NCI-H2171 (cell line): Measurements from ENCODE around the gene SYT14.
"Not testable (repeated sequence)": the region's sequence is repeated elsewhere in the genome, so short reads cannot be mapped to it uniquely, and the experiment has no call there.

Experiments used
- DNase-seq: peaks from one replicate; lab custom pipeline; 2025; lab: John Stamatoyannopoulos, UW

The SYT14 gene

DNA sequence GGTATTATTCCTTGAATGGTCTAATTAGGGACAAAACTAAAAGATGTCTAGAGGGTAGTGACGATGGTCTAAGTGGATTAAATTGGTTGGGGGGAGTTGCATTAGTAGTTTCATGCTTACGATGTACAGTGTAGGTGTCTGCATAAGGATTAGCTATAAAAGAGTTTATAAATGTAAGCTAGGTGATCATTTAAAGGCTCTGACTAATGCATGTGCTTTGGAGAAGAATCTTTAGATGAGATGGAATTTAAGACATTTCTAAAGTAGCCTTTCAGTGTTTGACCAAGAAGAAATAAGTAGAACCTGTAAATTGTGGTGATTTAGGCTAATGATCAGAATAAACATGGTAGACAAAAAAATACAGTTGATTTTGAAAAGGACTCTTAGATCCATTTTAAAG is 7.4 kb downstream of the SYT14 start:
- no peak for DNase-seq

DNA sequence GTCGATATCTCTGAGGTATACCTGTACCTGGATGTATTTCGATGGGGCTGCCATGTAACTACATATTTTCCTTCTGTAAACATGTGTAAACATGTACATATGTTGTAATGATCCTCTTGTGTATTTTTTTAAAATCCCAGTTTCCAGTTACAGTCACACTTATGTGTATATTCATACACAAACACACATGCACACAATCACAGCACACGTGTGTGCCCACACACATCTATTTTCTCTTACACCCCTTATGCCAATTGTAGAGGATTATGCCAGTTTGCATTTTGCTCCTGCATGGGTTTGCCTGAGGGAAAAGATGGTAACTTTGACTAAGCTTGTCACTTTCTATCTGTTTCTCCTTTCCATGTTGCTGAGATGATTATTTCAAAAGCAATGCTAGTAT is 10.1 kb downstream of the SYT14 start:
- DNase-seq: no peak

DNA sequence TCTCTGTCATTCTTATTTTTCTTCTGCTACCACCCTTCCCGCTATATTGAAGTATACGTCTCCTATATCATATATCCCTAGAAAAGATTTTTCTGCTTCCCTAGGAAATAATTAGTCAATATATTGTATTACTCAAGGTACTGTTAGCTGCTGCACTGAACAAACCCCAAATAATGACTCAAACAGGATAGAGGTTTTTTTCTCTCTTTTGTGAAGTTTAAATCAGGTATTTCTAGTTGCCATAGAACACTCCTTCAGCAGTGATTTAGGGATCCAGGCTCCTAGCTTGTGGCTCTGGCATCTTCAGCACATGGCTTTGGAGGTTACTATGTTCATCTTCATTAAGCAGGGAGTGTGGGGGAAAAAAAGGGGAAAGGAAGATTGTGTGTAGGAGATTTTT is 18.1 kb downstream of the SYT14 start:
- DNase-seq: no peak

DNA sequence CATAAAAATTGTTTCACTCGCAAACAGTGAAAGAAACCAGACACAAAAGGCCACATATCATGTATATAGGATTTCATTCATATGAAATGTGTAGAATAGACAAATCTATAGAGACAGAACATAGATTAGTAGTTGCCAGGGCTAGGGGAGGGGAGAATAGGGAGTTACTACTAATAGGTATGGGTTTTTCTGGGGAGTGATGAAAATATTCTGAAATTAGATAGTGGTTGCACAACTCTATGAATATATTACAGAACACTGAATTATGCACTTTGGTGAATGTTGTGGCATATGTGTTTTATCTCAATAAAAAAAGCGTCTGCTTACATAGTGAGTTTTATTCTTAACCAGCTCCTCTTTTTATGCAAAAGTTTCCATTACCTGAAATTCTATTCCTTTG is 21.6 kb downstream of the SYT14 start:
- DNase-seq: no peak

DNA sequence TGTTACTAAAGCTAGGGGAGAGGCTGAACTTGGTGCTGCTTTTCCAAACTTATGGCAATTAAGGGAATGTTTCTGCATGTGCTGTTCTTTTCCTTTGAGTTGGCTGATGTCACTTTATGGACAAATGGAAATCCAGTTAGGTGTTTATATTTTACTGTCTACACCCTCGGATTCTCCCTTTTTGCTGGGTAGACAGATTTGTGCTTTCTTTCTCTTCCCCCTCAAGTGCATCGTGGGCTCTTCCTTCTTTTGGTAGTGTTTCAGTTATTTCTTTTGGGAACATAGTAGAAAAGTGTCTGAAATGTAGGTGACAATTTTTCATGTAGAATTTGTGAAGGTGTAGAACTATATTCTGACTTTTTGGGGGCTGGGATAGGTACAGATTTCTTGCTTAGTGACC is 22.9 kb downstream of the SYT14 start:
- DNase-seq: no peak

DNA sequence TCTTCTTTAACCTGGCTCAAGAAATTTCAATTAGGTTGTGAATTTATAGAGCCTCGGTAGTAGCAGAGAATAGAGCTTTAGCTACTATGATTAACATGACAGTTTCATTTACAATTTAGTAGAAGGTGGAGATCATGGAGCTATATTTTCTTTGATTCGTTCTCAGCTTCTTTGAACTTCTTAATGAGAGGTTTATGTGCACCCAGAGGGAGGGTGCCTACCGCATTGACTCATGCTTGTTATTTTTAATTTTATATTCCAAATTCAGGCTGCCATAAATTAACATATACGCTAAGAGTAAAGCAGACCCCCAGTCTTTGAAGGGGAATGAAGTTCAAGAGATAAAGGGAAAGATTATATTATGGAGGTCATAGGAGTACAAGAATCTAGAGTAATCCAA is 24.4 kb downstream of the SYT14 start:
- DNase-seq: no peak

DNA sequence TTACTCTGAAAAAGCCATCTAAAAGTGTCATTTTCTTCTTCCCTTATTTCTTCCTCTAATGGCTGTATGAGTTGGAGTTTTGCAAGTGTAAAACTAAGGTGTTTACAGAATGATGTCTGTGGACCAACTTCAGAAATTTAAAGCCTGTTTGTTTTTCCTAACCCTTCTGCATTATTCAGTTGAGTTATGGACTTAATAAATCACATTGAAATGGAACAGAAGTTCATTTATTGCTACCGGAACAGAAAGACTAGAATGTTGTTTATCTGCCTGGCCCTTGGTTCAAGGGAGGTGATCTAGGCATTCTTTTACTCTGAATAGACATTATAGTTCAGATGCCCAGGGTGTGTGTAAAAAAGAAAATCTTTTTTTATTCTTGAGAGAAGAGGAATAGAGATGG is 24.8 kb downstream of the SYT14 start:
- no peak for DNase-seq

DNA sequence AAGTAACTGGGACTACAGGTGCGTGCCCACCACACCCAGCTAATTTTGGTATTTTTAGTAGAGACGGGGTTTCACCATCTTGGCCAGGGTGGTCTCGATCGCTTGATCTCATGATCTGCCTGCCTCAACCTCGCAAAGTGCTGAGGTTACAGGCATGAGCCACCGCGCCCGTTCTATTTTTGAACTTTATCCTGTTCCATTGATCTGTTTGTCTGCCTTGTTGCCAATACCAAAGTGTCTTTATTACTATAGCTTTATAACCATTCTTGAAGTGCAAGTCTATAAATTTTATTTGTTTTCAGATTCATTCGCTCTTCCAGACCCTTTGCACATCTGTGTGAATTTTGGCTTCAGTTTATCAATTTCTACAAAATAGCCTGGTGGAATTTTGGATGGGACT is 28.0 kb downstream of the SYT14 start:
- no peak for DNase-seq

DNA sequence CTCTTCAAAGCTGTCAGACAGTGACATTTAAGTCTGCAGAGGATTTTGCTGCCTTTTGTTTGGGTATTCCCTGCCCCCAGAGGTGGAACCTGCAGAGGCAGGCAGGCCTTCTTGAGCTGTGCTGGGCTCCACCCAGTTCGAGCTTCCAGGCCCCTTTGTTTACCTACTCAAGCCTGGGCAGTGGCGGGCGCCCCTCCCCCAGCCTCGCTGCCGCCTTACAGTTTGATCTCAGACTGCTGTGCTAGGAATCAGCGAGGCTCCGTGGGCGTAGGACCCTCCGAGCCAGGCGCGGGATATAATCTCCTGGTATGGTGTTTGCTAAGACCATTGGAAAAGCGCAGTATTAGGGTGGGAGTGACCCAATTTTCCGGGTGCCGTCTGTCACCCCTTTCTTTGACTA is 40.7 kb downstream of the SYT14 start:
- DNase-seq: not testable (repeated sequence)

DNA sequence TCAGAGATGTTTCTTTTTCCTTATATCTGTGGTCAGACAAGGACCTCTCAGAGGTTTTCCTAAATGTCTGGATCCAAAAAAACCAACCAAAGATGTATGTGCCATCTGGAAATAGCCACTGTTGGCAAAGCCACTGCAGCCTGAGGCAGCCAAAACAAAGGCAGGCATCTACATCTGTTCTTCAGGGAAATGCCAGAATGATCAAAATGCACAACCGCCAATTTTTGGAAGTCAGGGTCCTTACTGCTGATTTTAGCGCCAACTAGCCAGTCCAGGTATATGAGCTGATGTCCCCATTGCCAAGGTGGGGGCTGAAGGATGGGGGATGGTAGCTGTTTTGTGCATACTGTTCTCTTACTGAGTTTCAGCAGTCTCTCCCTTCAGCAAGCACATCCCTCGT is 45.9 kb downstream of the SYT14 start:
- DNase-seq: no peak

DNA sequence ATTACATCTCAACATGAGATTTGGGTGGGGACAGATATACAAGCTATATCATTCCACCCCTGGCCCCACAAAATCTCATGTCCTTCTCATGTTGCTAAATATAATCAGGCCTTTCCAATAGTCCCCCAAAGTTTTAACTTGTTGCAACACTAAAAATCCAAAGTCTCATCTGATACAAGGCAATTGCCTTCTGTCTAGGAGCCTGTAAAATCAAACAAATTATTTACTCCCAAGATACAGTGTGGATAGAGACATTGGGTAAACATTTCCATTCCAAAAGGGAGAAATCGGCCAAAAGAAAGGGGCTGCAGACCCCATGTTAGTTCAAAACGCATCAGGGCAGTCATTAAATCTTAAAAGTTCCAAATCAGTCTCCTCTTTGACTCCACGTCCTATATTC is 47.0 kb downstream of the SYT14 start:
- no peak for DNase-seq

DNA sequence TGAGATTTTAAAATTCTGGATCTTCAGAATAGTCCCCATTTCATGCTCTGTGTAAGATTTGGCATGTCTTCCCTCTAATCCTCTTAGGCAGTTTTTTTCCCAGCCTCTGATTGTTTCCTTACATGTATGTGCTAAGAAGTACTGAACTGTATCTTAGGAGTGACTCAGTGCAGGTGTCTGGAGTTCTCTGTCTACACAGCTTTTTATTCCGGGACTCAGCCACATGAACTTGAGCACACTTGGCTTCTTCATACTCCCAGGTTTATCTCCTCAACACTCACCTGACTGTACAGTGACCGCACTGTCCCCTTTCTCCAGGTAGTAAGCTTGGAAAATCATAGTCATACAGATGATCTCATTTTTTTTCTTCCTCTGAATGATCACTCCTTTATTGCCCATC is 50.7 kb downstream of the SYT14 start:
- DNase-seq: no peak

DNA sequence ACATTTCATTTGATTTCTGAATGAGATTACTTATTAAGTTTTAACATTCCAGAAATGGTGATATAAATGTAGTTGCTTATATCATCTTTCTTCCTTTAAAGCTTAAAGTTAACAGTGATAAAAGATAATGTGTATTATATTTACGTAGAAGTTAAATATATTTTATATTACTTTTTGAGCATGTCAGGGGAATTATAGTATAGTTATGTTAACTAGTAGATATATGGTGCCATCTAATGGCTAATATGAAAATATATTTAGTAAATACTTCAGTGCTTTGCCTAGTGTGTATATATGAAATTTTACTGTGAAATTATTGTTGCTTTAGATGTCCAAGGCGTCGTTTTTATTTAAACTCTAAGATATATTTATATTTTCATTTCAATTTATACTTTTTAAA is 51.5 kb downstream of the SYT14 start:
- no peak for DNase-seq

DNA sequence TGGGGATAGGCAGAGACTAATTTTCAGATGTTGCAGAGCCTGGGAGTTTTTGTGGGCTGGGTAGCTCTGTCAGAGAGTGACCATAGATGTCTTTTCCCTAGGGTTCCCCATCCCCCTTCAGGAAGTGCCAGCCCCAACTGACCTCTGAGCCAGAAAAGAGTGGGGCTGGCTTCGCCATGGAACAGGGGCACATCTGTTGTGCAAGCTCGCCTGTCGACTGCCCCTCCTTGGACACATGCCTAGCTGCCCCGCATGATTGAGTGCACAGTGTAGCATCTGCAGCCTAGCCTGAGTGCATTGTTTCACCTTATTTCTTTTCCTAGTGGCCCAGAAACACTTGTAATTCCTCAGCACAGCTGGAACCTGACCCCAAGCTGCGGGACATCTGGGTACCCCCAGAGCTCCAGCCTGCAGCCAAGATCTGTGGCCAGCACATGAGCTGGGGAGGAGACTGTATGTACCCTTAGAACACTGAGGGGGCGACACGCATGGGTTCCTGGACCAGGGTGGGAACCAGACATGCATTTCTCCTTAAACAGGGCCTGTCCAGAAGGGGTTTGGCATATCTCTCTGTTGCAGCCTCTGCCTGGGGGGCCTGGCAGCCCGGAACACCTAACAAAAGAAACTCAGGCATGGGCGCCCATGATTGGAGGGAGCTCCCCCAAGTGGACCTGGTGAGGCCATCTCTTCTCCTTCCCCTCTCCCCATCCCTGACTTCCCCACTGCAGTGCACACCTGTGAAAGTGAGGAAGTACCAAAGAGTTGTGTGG is 55.2 kb downstream of the SYT14 start:
- DNase-seq: no peak

DNA sequence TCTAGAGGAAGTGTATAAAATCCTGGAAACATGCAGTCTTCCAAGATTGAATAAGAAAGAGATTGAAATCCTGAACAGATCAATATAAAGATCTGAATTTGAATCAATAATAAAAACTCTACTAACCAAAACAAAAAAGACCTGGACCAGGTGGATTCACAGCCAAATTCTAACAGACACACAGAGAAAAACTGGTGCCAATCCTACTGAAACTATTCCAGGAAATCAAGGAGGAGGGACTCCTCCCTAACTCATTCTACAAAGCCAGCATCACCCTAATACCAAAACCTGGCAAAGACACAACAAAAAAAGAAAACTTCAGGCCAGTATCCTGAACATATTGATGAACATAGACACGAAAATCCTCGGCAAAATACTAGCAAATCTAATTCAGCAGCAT is 58.3 kb downstream of the SYT14 start:
- no peak for DNase-seq

DNA sequence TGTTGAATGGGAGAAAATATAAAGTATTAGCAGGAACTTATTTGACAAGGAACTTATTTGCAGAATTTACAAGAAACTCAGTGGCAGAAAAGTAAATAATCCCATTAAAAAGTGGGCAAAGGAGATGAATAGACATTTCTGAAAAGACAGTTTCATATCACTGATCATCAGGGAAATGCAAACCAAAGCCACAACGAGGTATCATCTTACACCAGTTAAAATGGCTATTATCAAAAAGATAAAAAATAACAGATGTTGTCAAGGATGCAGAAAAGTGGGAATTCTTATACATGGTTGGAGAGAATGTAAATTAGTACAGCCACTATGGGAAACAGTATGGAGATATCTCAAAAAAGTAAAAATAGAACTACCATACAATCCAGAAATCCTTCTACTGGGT is 61.0 kb downstream of the SYT14 start:
- no peak for DNase-seq

DNA sequence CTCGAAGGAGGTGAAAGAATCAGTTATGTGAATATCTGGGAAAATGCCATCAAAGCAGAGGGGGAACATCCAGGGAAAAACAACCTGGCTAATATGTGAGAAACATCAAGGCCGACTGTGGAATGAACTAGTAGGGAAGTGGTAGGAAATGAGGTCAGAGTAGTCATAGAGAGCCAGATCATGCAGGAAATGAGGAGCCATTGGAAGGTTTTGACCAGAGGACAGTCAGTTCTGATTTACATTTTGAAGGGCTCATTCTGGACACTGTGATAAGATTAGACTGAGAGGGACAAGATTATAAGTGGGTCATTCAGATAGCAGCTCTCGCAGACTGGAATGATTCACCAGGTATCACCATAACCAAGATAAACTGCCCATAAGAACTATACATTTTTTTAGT is 63.7 kb downstream of the SYT14 start:
- no peak for DNase-seq

DNA sequence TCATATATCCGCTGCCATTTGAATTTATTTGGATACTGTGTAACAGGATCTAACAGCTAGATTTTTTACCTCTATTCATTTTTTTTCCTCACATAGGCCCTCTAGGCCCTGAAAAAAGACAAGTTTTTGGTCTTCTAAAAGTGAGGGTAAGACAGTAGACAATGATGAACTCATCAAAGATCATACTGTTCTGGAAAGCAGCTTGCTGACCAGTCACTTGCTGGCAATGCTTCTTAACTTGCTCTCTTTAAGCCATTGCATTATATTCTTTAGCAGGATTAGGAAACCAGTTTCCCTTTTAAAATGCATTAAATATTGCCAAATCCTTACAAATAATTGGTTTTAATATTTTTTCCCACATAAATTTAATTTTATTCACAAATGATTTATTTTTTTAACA is 65.5 kb downstream of the SYT14 start:
- DNase-seq: no peak

DNA sequence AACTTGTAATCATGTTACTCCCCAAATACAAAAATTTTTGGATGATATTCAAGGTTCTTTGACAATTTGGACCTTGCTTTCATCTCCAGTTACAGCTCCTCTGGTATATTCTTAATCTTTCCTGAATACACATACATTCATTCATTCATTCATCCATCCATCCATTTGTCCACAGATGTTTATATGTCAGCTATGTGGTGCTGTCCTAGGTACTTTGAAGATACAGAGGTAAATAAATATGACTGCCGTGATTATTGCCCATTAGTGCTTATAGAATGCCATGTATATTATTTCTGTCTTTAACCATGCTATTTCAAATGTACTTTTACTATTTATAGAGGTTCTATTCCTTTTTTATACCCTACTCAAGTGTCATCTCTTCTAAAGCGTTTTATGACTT is 72.1 kb downstream of the SYT14 start:
- no peak for DNase-seq

DNA sequence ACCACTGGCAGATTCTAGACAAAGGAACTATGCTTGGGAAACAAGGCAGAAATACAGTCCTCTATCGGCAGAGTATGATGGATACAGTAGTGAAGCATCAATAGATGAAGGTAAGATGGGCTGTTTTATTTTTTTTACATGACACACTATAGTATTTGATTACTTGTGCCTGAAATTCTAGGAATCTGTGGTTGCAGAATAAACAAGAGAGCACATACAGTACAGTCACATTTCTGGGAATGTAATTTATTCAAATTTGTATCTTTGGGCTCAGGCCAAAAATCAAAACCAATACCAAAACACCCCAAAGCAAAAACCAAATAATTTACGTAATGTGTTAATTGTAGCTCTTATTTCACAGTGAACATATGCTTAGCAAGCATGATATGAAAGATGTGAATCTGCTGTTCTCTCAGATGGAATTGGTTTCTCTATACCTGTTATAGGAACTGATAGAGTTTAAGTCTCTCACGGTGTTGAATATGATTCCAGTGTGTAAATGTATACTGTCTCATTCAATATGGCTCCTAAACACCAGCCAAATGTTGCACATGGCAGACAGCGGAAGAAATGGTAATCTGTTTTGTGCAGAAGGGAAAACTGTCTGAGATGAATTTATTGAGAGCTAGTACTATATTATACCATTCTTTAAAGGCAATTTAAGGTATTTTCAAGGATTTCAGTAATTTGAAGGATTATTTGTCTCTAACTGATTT is 83.3 kb downstream of the SYT14 start:
- DNase-seq: no peak

DNA sequence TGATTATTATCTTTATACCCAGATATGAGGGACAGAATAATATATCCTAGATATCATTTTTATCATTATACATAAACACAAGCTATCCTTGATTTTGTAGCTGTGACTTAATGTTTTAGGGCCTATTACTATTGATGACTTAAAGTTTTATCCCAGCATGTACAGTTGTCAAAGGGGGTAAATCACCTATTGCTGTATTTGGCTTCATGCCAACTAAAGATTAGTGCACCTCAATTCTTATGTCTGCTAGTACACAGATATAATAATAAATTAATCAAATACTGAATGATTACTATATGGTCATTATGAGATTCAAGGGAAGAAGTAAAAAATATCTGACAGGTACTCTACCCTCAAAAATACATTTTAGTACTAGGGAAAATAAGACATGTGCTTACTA is 84.0 kb downstream of the SYT14 start:
- no peak for DNase-seq

DNA sequence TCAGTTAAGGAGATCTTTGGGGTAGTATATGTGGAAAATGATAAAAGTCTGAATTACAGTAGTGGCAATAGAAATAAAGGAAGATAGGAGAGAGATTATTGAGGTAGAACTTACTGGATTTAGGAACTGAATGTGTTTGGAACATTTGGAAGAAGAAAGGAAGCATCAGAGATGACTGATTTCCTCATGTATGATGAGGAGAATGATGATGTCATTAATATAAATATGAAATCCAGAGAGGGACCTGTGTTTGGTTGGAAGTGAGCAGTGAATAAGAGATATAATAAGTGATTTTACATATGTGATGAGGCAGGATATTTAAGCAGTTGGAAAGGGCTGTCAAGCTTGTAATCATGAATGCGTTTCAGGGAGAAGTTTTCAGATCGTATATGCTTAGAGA is 86.3 kb downstream of the SYT14 start:
- DNase-seq: no peak

DNA sequence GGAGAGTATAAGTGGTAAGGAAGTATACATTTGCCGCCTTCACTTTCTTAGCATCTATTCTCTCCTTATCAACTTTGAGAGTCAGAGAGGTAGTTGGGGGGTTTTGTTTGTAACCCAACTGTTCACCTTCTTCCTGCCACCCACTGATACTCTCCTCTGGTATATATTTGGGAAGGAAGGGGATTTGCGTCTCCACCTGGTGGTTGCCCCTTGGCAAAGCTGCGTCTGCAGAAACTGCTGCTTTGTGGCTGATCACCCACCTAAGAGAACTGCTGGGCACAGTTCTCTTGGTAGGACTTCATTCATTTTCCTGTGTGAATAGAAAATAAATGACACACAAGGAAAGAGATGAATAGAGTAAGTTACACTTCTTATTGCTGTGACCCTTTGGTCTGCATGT is 87.0 kb downstream of the SYT14 start:
- DNase-seq: no peak

DNA sequence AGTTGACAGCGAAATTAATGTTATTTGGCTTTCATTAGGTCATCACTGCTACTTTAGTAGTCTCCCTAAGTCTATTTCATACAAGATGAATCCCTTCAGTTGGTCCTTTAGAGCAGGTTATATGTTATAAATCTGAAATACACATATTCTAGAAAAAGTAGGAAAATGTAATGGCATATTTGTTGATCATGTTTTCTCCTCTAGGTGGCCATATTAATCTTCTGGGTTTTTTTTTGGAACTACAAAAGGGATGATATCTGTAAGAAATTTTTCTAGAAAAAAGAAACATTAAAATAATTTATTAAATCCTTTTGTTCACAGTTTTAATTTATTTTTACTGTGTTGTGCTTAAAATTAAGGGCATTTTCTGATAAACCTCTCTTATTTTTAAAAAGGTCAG is 87.9 kb downstream of the SYT14 start:
- no peak for DNase-seq
